ENCODE results near the gene SPC25. TPM values are rescaled to one million over a fixed set of nuclear protein-coding genes. Genes with fewer than 3 reads are reported as not detected.

The SPC25 gene
- total RNA-seq, 4 donors from 2014 or later = not detected

- no peak for TF ChIP-seq CTCF (IDR thresholded peaks at IDR 0.05; ENCODE audit: low read depth)
Observed at GRCh38 chr2:168897449-168897848, 7.2 kb upstream of the SPC25 start.

- TF ChIP-seq CTCF (IDR thresholded peaks at IDR 0.05; ENCODE audit: low read depth) = no peak
Observed at GRCh38 chr2:168896783-168897182, 6.6 kb upstream of the SPC25 start.

GRCh38 chr2:168895771-168896170 is 5.5 kb upstream of the SPC25 start:
- no peak for TF ChIP-seq CTCF (IDR thresholded peaks at IDR 0.05; ENCODE audit: low read depth)

GRCh38 chr2:168894720-168895119 is 4.5 kb upstream of the SPC25 start:
- no peak for TF ChIP-seq CTCF (IDR thresholded peaks at IDR 0.05; ENCODE audit: low read depth)

- TF ChIP-seq CTCF (IDR thresholded peaks at IDR 0.05; ENCODE audit: low read depth) = no peak
Observed at GRCh38 chr2:168894101-168894500, 3.9 kb upstream of the SPC25 start.

GRCh38 chr2:168892327-168892726 is 2.1 kb upstream of the SPC25 start:
- no peak for TF ChIP-seq CTCF (IDR thresholded peaks at IDR 0.05; ENCODE audit: low read depth)

- TF ChIP-seq CTCF (IDR thresholded peaks at IDR 0.05; ENCODE audit: low read depth) = no peak
Observed at GRCh38 chr2:168889635-168890005, 610 bp downstream of the SPC25 start.
